SK-N-SH treated with all-trans-retinoic acid at 6 μM for 48 hours (cell line): Measurements from ENCODE around the gene RMDN2.

Experiments
- ATAC-seq: fragments of 200-7000 bp; cut with Tn5 transposase; 3 replicates; pipeline ENCODE4 v1.9.1; 2020; ENCODE audit warnings: mild to moderate bottlenecking, moderate library complexity
- ARNTL ChIP-seq: fragments of 450-650 bp; formaldehyde crosslinking; IDR thresholded peaks from 2 replicates; pipeline ENCODE4 v1.5.0; 2020; ENCODE audit warnings: low read depth, mild to moderate bottlenecking, moderate library complexity, borderline replicate concordance
- BACH2 ChIP-seq: fragments of 250-450 bp; sonication (Bioruptor Pico); IDR thresholded peaks from 2 replicates; pipeline ENCODE4 v1.9.0; 2021; ENCODE audit warnings: mild to moderate bottlenecking, borderline replicate concordance
- CSDC2 ChIP-seq: fragments of 250-450 bp; sonication (Bioruptor Pico); IDR thresholded peaks from 2 replicates; pipeline ENCODE4 v1.5.0; 2020; ENCODE audit warnings: mild to moderate bottlenecking, moderate library complexity
- ESRRG ChIP-seq: fragments of 250-450 bp; sonication (Bioruptor Pico); IDR thresholded peaks from 2 replicates; pipeline ENCODE4 v1.6.1; 2021; ENCODE audit warnings: mild to moderate bottlenecking
- GLIS3 ChIP-seq: fragments of 250-450 bp; sonication (Bioruptor Pico); IDR thresholded peaks from 2 replicates; pipeline ENCODE4 v1.5.0; 2020; ENCODE audit warnings: mild to moderate bottlenecking, moderate library complexity
- ISL1 ChIP-seq: fragments of 250-450 bp; sonication (Bioruptor Pico); IDR thresholded peaks from 2 replicates; pipeline ENCODE4 v2.1.2; 2022; ENCODE audit warnings: mild to moderate bottlenecking, moderate library complexity
- OSR1 ChIP-seq: fragments of 250-450 bp; sonication (Bioruptor Pico); IDR thresholded peaks from 2 replicates; pipeline ENCODE4 v1.8.0; 2022; ENCODE audit warnings: moderate library complexity, mild to moderate bottlenecking, inconsistent platforms
- PATZ1 ChIP-seq: fragments of 250-450 bp; sonication (Bioruptor Pico); IDR thresholded peaks from 2 replicates; pipeline ENCODE4 v1.8.0; 2020; ENCODE audit warnings: mild to moderate bottlenecking, moderate library complexity, borderline replicate concordance
- POU6F1 ChIP-seq: fragments of 250-450 bp; sonication (Bioruptor Pico); IDR thresholded peaks from 2 replicates; pipeline ENCODE4 v1.8.0; 2021; ENCODE audit warnings: low read depth, mild to moderate bottlenecking, moderate library complexity, borderline replicate concordance
- PPARA ChIP-seq: fragments of 250-450 bp; sonication (Bioruptor Pico); IDR thresholded peaks from 2 replicates; pipeline ENCODE4 v1.5.0; 2020; ENCODE audit warnings: mild to moderate bottlenecking, borderline replicate concordance
- RARB ChIP-seq: fragments of 250-450 bp; sonication (Bioruptor Pico); IDR thresholded peaks from 2 replicates; pipeline ENCODE4 v1.8.0; 2021; ENCODE audit warnings: mild to moderate bottlenecking, moderate library complexity
- SNAI2 ChIP-seq: fragments of 250-450 bp; sonication (Bioruptor Pico); IDR thresholded peaks from 2 replicates; pipeline ENCODE4 v1.5.0; 2020; ENCODE audit warnings: mild to moderate bottlenecking, moderate library complexity
- TCF4 ChIP-seq: fragments of 250-450 bp; sonication (Bioruptor Pico); IDR thresholded peaks from 2 replicates; pipeline ENCODE4 v1.8.0; 2021; ENCODE audit warnings: mild to moderate bottlenecking, moderate library complexity, borderline replicate concordance
- TOX ChIP-seq: fragments of 250-450 bp; sonication (Bioruptor Pico); IDR thresholded peaks from 2 replicates; pipeline ENCODE4 v1.8.0; 2021; ENCODE audit warnings: mild to moderate bottlenecking, moderate library complexity, borderline replicate concordance
- TSHZ2 ChIP-seq: fragments of 250-450 bp; sonication (Bioruptor Pico); IDR thresholded peaks from 2 replicates; pipeline ENCODE4 v1.5.0; 2020; ENCODE audit warnings: mild to moderate bottlenecking, moderate library complexity
- ZC3H10 ChIP-seq: fragments of 250-450 bp; sonication (Bioruptor Pico); IDR thresholded peaks from 2 replicates; pipeline ENCODE4 v1.5.1; 2021; ENCODE audit warnings: mild to moderate bottlenecking, moderate library complexity
- ZFP3 ChIP-seq: fragments of 250-450 bp; sonication (Bioruptor Pico); IDR thresholded peaks from 2 replicates; pipeline ENCODE4 v1.5.0; 2020; ENCODE audit warnings: mild to moderate bottlenecking, moderate library complexity
- ZFP30 ChIP-seq: fragments of 450-650 bp; formaldehyde crosslinking; IDR thresholded peaks from 2 replicates; pipeline ENCODE4 v1.5.0; 2022; ENCODE audit warnings: mild to moderate bottlenecking, moderate library complexity
- ZNF565 ChIP-seq: fragments of 450-650 bp; formaldehyde crosslinking; conservative IDR thresholded peaks from 2 replicates; pipeline ENCODE4 v1.5.0; 2020; ENCODE audit warnings: low read depth, mild to moderate bottlenecking, moderate library complexity
- ZNF70 ChIP-seq: fragments of 450-650 bp; formaldehyde crosslinking; IDR thresholded peaks from 2 replicates; pipeline ENCODE4 v1.5.0; 2020; ENCODE audit warnings: mild to moderate bottlenecking, moderate library complexity
- ZNF8 ChIP-seq: fragments of 450-650 bp; formaldehyde crosslinking; IDR thresholded peaks from 2 replicates; pipeline ENCODE4 v1.5.0; 2020; ENCODE audit warnings: mild to moderate bottlenecking, moderate library complexity
- TF ChIP-seq, protein P1 (sequence below): fragments of 250-450 bp; sonication (Bioruptor Pico); IDR thresholded peaks from 2 replicates; pipeline ENCODE4 v1.5.1; 2020; ENCODE audit warnings: low read depth, mild to moderate bottlenecking, moderate library complexity

RMDN2 gene

GRCh38 chr2:37993143-37993542 is 68.1 kb downstream of the RMDN2 start:
- ATAC-seq, result no peak
- TF ChIP-seq CSDC2 (CRISPR knock-in tag), result no peak
- TF ChIP-seq ZNF8 (CRISPR knock-in tag), result no peak
- TF ChIP-seq ZFP3 (CRISPR knock-in tag), result no peak
- TF ChIP-seq ESRRG (CRISPR knock-in tag), result no peak
- TF ChIP-seq OSR1 (CRISPR knock-in tag), result no peak
- no peak for TF ChIP-seq TSHZ2 (CRISPR knock-in tag)
- no peak for TF ChIP-seq SNAI2 (CRISPR knock-in tag)
- no peak for TF ChIP-seq ZFP30 (CRISPR knock-in tag)
- TF ChIP-seq, protein P1, sequence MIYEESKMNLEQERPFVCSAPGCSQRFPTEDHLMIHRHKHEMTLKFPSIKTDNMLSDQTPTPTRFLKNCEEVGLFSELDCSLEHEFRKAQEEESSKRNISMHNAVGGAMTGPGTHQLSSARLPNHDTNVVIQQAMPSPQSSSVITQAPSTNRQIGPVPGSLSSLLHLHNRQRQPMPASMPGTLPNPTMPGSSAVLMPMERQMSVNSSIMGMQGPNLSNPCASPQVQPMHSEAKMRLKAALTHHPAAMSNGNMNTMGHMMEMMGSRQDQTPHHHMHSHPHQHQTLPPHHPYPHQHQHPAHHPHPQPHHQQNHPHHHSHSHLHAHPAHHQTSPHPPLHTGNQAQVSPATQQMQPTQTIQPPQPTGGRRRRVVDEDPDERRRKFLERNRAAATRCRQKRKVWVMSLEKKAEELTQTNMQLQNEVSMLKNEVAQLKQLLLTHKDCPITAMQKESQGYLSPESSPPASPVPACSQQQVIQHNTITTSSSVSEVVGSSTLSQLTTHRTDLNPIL, result no peak
- no peak for TF ChIP-seq GLIS3 (CRISPR knock-in tag)
- TF ChIP-seq ZNF565 (CRISPR knock-in tag), result no peak
- TF ChIP-seq ISL1 (CRISPR knock-in tag), result no peak
- no peak for TF ChIP-seq BACH2 (CRISPR knock-in tag)
- TF ChIP-seq TCF4 (CRISPR knock-in tag), result no peak
- no peak for TF ChIP-seq RARB (CRISPR knock-in tag)
- no peak for TF ChIP-seq TOX (CRISPR knock-in tag)
- TF ChIP-seq PATZ1 (CRISPR knock-in tag), result no peak
- TF ChIP-seq, all 23 proteins: peak for 0

DNA sequence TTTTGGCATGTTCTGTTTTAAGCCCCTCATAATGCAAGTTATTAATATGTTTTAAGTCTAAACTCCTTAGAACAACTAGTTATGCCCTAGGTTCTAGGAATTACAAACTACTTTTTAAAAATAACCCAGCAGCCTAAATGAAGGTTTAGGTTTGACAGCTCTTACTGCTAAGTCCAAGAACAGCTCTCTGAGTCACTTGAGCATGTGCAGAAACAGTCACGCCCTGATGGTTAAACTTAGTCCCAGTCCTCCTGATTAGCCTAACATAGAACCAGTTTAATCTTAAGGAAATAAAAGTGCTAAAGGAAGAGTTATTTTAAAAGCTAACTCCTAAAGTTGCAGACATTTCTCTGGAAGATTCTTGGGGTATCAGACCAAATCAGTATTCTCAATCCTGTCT is 72.5 kb downstream of the RMDN2 start:
- no peak for ATAC-seq
- TF ChIP-seq ISL1 (CRISPR knock-in tag) (no peak), CSDC2 (CRISPR knock-in tag) (no peak), SNAI2 (CRISPR knock-in tag) (no peak), TOX (CRISPR knock-in tag) (no peak), ZC3H10 (CRISPR knock-in tag) (no peak), RARB (CRISPR knock-in tag) (no peak), BACH2 (CRISPR knock-in tag) (no peak), ZNF70 (CRISPR knock-in tag) (no peak), PATZ1 (CRISPR knock-in tag) (no peak), POU6F1 (CRISPR knock-in tag) (no peak), ESRRG (CRISPR knock-in tag) (no peak), PPARA (CRISPR knock-in tag) (no peak), ARNTL (CRISPR knock-in tag) (no peak)
- TF ChIP-seq, protein P1, result no peak
